Caco-2 (cell line): ENCODE data around the gene KCNH2. TPM values are rescaled to one million over a fixed set of nuclear protein-coding genes. Genes with fewer than 3 reads are reported as not detected.

Experiments
- BruUV-seq: library from RNA; stranded (reverse); fragments of 400-500 nt; replicated peaks from 2 replicates; lab custom pipeline; 2021; lab: Mats Ljungman, UMichigan
- CTCF ChIA-PET: fragments of 300-600 bp; sonication (Branson Sonifier 250); formaldehyde crosslinking; loops from one replicate; lab custom pipeline; 2022; ENCODE audit warnings: antibody characterized with exemption; lab: Charles Lee
- POLR2A ChIA-PET: fragments of 300-600 bp; sonication (Branson Sonifier 250); formaldehyde crosslinking; loops from one replicate; lab custom pipeline; 2022; ENCODE audit warnings: antibody characterized with exemption; lab: Charles Lee
- DNase-seq, 2 experiments: peaks; one replicate each; pipeline versions ENCODE4 v3.0.0 to v3.0.0-alpha.2; 2020 to 2022
- H3K27me3 ChIP-seq: replicated peaks from 2 replicates; pipeline ENCODE4 v1.6.0; 2011; ENCODE audit warnings: low read length; ENCODE audit not compliant: control insufficient read depth, insufficient read depth
- H3K36me3 ChIP-seq: 2 replicates; pipeline ENCODE4 v1.5.1; 2011; ENCODE audit warnings: low read length; ENCODE audit not compliant: control insufficient read depth, insufficient read depth
- H3K4me1 ChIP-seq: fragments of 250-450 bp; sonication (Bioruptor Pico); 2 replicates; pipeline ENCODE4 v1.5.1; 2020; ENCODE audit warnings: mild to moderate bottlenecking
- H3K4me3 ChIP-seq: 2 replicates; pipeline ENCODE4 v1.5.1; 2011; ENCODE audit warnings: low read depth, mild to moderate bottlenecking, control low read depth, low read length
- H3K9me3 ChIP-seq: fragments of 250-450 bp; sonication (Bioruptor Pico); 2 replicates; pipeline ENCODE4 v1.5.1; 2020; ENCODE audit warnings: mild to moderate bottlenecking, moderate library complexity
- H3K27ac Mint-ChIP-seq: one replicate; pipeline ENCODE4 v1.8.0; 2022; ENCODE audit warnings: mixed read lengths; ENCODE audit not compliant: unreplicated experiment
- H3K27me3 Mint-ChIP-seq: one replicate; pipeline ENCODE4 v1.8.0; 2022; ENCODE audit warnings: mixed read lengths; ENCODE audit not compliant: insufficient read depth, unreplicated experiment
- H3K36me3 Mint-ChIP-seq: one replicate; pipeline ENCODE4 v1.8.0; 2022; ENCODE audit warnings: mild to moderate bottlenecking, mixed read lengths; ENCODE audit not compliant: insufficient read depth, unreplicated experiment
- H3K4me1 Mint-ChIP-seq: one replicate; pipeline ENCODE4 v1.8.0; 2022; ENCODE audit warnings: low read depth, mixed read lengths; ENCODE audit not compliant: unreplicated experiment
- H3K4me3 Mint-ChIP-seq: one replicate; pipeline ENCODE4 v1.8.0; 2022; ENCODE audit warnings: mild to moderate bottlenecking, moderate library complexity, mixed read lengths; ENCODE audit not compliant: unreplicated experiment
- H3K9me3 Mint-ChIP-seq: one replicate; pipeline ENCODE4 v1.8.0; 2022; ENCODE audit warnings: mixed read lengths; ENCODE audit not compliant: unreplicated experiment
- intact Hi-C: fragments of 100-400 bp; cut with micrococcal nuclease; formaldehyde crosslinking; loops from one replicate; pipeline ENCODE4 v1.10.0; 2022; ENCODE audit not compliant: unreplicated experiment
- total RNA-seq: library from RNA; stranded (reverse); gene quantifications from 2 replicates; pipeline ENCODE4 v1.2.3, GENCODE V29; 2022
- TF ChIP-seq, protein P1 (sequence below), 2 experiments: fragments of 200-600 bp in 1 of 2; IDR thresholded peaks; 1 replicate in 1 of 2; 2 replicates in 1 of 2; pipeline versions ENCODE4 v1.5.1 to v1.8.0; 2011 to 2022; ENCODE audit warnings: antibody characterized with exemption in 1 of 2, control low read depth in 1 of 2, inconsistent platforms in 1 of 2, low read depth in 1 of 2, low read length in 1 of 2, mild to moderate bottlenecking in 1 of 2, moderate library complexity in 1 of 2; ENCODE audit not compliant: insufficient read depth in 1 of 2, severe bottlenecking in 1 of 2, unreplicated experiment in 1 of 2

KCNH2 gene
- total RNA-seq, 1 experiment from 2014 or later: 0.66 TPM

GRCh38 chr7:150997075-150997511 lies 19.0 kb upstream of the KCNH2 start:
- H3K9me3 Mint-ChIP-seq: no peaks in the 10 kb centered on the region
- intact Hi-C loops: no loop called here
- no peak overlapping the region for H3K4me3 ChIP-seq
- H3K27me3 Mint-ChIP-seq: no peaks in the 10 kb centered on the region
- H3K36me3 ChIP-seq: no peaks in the 10 kb centered on the region
- no peaks in the 10 kb centered on the region for H3K9me3 ChIP-seq
- BruUV-seq: no TSS peak
- POLR2A ChIA-PET: no interaction called here
- CTCF ChIA-PET: no interaction called here
- no peak overlapping the region for H3K27ac Mint-ChIP-seq
- no peaks in the 10 kb centered on the region for H3K27me3 ChIP-seq
- TF ChIP-seq, protein P1, sequence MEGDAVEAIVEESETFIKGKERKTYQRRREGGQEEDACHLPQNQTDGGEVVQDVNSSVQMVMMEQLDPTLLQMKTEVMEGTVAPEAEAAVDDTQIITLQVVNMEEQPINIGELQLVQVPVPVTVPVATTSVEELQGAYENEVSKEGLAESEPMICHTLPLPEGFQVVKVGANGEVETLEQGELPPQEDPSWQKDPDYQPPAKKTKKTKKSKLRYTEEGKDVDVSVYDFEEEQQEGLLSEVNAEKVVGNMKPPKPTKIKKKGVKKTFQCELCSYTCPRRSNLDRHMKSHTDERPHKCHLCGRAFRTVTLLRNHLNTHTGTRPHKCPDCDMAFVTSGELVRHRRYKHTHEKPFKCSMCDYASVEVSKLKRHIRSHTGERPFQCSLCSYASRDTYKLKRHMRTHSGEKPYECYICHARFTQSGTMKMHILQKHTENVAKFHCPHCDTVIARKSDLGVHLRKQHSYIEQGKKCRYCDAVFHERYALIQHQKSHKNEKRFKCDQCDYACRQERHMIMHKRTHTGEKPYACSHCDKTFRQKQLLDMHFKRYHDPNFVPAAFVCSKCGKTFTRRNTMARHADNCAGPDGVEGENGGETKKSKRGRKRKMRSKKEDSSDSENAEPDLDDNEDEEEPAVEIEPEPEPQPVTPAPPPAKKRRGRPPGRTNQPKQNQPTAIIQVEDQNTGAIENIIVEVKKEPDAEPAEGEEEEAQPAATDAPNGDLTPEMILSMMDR (IDR thresholded peaks at IDR 0.05; ENCODE audit: insufficient read depth in 1 of 2, low read depth in 1 of 2, low read length in 1 of 2, severe bottlenecking in 1 of 2, unreplicated experiment in 1 of 2): no peak
- no peak for DNase-seq
- H3K4me1 Mint-ChIP-seq: no peaks in the 10 kb centered on the region
- H3K4me3 Mint-ChIP-seq: no peak overlapping the region
- H3K36me3 Mint-ChIP-seq: no peaks in the 10 kb centered on the region
- H3K4me1 ChIP-seq: no peaks in the 10 kb centered on the region

- intact Hi-C loops: no loop called here
- no peaks in the 10 kb centered on the region; the same call in 1 of the 2 replicates for H3K9me3 ChIP-seq
- H3K4me3 ChIP-seq: no peak overlapping the region
- Mint-ChIP-seq H3K27ac (no peak overlapping the region), H3K36me3 (no peaks in the 10 kb centered on the region), H3K27me3 (no peaks in the 10 kb centered on the region), H3K9me3 (peaks cover 1% of the 10 kb centered on the region), H3K4me1 (no peaks in the 10 kb centered on the region), H3K4me3 (no peak overlapping the region)
- ChIA-PET CTCF (no interaction called here), POLR2A (no interaction called here)
- no peaks in the 10 kb centered on the region for H3K27me3 ChIP-seq
- no TSS peak for BruUV-seq
- TF ChIP-seq, protein P1 (IDR thresholded peaks at IDR 0.05; ENCODE audit: insufficient read depth in 1 of 2, low read depth in 1 of 2, low read length in 1 of 2, severe bottlenecking in 1 of 2, unreplicated experiment in 1 of 2): no peak
- no peaks in the 10 kb centered on the region for H3K36me3 ChIP-seq
- no peaks in the 10 kb centered on the region for H3K4me1 ChIP-seq
- no peak for DNase-seq
Measured at GRCh38 chr7:150996376-150997074, 18.4 kb upstream of the KCNH2 start.

DNA sequence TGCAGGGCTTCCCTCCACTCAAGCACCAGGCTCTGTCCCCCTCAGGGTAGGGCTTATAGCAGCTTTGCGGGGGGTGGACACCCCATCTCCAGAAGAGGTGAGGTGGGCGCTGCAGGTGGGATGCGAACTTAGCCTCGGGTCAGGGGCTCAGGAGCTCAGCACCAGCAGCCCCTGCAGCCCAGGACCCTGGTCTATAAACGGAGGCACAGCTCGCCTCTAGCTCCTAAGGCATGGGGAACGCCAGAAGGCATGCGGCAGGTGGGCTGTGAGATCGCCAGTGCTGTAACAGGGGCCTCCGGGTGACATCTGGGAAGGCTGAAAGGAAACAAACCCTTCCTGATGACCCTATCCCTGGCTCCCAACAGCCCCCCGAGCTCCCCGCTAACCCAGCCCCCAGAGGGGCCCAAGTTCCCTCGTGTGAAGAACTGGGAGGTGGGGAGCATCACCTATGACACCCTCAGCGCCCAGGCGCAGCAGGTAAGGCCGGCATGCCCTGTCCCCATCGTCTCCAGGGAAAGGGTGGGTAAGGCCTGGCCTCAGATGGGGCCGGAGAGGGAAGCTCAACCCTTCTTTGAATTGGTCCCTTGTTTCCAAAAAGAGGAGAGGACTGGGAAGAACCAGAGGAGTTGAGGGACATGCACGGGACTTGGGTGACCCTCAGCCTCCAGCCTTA lies 16.9 kb upstream of the KCNH2 start:
- intact Hi-C loops: no loop called here
- no peaks in the 10 kb centered on the region for H3K36me3 Mint-ChIP-seq
- H3K9me3 Mint-ChIP-seq: peaks cover 17% of the 10 kb centered on the region
- TF ChIP-seq, protein P1 (IDR thresholded peaks at IDR 0.05; ENCODE audit: insufficient read depth in 1 of 2, low read depth in 1 of 2, low read length in 1 of 2, severe bottlenecking in 1 of 2, unreplicated experiment in 1 of 2): no peak
- H3K4me1 Mint-ChIP-seq: no peaks in the 10 kb centered on the region
- no peak for DNase-seq
- H3K4me3 Mint-ChIP-seq: no peak overlapping the region
- H3K27me3 Mint-ChIP-seq: no peaks in the 10 kb centered on the region
- H3K4me1 ChIP-seq: no peaks in the 10 kb centered on the region
- no peak overlapping the region for H3K4me3 ChIP-seq
- H3K9me3 ChIP-seq: peaks cover 12% of the 10 kb centered on the region
- no peaks in the 10 kb centered on the region for H3K27me3 ChIP-seq
- POLR2A ChIA-PET: no interaction called here
- no peaks in the 10 kb centered on the region for H3K36me3 ChIP-seq
- CTCF ChIA-PET: interaction anchor here (1.0 to 2.0 kb wide), 3 partner anchors 9 to 32 kb away, joined by 3 to 5 read pairs (median 3); no protein-coding TSS in a partner anchor
- BruUV-seq: no TSS peak
- H3K27ac Mint-ChIP-seq: no peak overlapping the region
